ENCODE measurements around the gene CARD10. TPM values are rescaled to one million over a fixed set of nuclear protein-coding genes. Genes with fewer than 3 reads are reported as not detected.
A peak's percentile ranks its signal among the peaks of the same experiment; 100 is the strongest.

CARD10 gene
- total RNA-seq, 4 donors from 2014 or later = 4.0 to 14.0 (median 9.9) TPM

- H3K4me1 ChIP-seq = peaks cover 0 to 33% (median 7%) of the 10 kb centered on the region in 3 donors
- no peaks in the 10 kb centered on the region for H3K36me3 ChIP-seq
- no peak for TF ChIP-seq POLR2AphosphoS5 (IDR thresholded peaks at IDR 0.05)
- no peak for TF ChIP-seq CTCF (IDR thresholded peaks at IDR 0.05)
- TF ChIP-seq POLR2A (IDR thresholded peaks at IDR 0.05) = no peak
- TF ChIP-seq EP300 (IDR thresholded peaks at IDR 0.05) = no peak
- H3K27me3 ChIP-seq = peaks cover 85% of the 10 kb centered on the region
- ATAC-seq = peak; percentile 51
- H3K9me3 ChIP-seq = no peaks in the 10 kb centered on the region
- peak overlapping the region in 3 of 4 donors; percentile 64 to 75 (median 71) for H3K27ac ChIP-seq
- H3K4me3 ChIP-seq = peak overlapping the region; percentile 3 to 45
- WGBS, 2 donors (ENCODE audit: low coverage in 1 of 2) = 59 to 69% methylated on average over 13 to 19 of the region's 39 CpGs
Measured at GRCh38 chr22:37484480-37485394, 34.5 kb downstream of the CARD10 start.

DNA sequence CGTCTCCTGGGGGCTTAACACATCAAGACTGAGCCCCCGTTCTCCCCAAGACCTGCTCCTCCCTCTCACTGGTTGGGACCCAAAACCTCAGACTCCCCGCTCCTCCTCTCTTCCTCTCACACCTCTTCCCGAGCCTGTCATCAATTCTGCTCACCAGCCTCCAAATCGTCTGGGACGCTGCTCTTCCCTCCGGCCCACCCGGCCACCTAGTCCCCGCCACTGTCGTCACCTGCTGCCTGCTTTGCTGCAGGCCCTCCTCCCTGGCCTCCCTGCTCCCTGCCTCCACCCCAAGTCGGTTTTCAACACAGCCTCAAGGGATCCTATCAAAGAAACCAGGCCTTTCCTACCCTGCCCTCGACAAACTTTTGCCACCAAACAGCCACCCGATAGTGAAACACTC lies 36.2 kb downstream of the CARD10 start:
- peaks cover 0 to 33% (median 7%) of the 10 kb centered on the region in 3 donors for H3K4me1 ChIP-seq
- no peak overlapping the region for H3K27ac ChIP-seq
- WGBS, 2 donors (ENCODE audit: low coverage in 1 of 2) = 58 to 70% methylated on average over 6 of the region's 13 CpGs
- H3K4me3 ChIP-seq = no peak overlapping the region
- TF ChIP-seq EP300 (IDR thresholded peaks at IDR 0.05) = no peak
- TF ChIP-seq POLR2AphosphoS5 (IDR thresholded peaks at IDR 0.05) = no peak
- no peak for TF ChIP-seq CTCF (IDR thresholded peaks at IDR 0.05)
- TF ChIP-seq POLR2A (IDR thresholded peaks at IDR 0.05) = no peak
- H3K27me3 ChIP-seq = peaks cover 85% of the 10 kb centered on the region
- no peaks in the 10 kb centered on the region for H3K9me3 ChIP-seq
- no peak for ATAC-seq
- peaks cover 0 to 1% of the 10 kb centered on the region in 2 donors for H3K36me3 ChIP-seq

DNA sequence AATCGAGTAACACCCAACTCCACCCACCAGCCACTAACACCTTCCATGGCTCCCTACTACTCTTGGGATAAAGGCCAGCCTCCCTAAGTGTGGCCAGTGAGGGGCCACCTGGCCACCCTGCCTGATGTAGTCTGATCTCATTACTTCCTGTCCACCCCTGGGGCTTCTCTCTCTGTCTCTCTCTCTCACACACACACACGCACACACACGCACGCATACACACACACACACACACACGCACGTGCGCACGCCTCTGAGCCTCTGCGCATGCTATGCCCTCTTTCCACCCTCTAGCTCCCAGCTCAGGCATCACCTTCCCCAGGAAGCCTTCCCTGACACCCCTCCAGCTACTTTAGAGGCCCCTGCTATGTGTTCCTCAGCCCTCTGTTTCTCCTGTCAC lies 37.0 kb downstream of the CARD10 start:
- 70 to 83% methylated on average over 2 to 9 of the region's 9 CpGs for WGBS, 2 donors (ENCODE audit: low coverage in 1 of 2)
- Histone ChIP-seq H3K9me3 (no peaks in the 10 kb centered on the region), H3K27ac (no peak overlapping the region), H3K4me1 (peaks cover 0 to 33% (median 7%) of the 10 kb centered on the region in 3 donors), H3K36me3 (peaks cover 0 to 7% of the 10 kb centered on the region in 2 donors), H3K27me3 (peaks cover 89% of the 10 kb centered on the region), H3K4me3 (no peak overlapping the region)
- ATAC-seq = no peak
- no peak for TF ChIP-seq POLR2A (IDR thresholded peaks at IDR 0.05)
- no peak for TF ChIP-seq CTCF (IDR thresholded peaks at IDR 0.05)
- no peak for TF ChIP-seq POLR2AphosphoS5 (IDR thresholded peaks at IDR 0.05)
- no peak for TF ChIP-seq EP300 (IDR thresholded peaks at IDR 0.05)

DNA sequence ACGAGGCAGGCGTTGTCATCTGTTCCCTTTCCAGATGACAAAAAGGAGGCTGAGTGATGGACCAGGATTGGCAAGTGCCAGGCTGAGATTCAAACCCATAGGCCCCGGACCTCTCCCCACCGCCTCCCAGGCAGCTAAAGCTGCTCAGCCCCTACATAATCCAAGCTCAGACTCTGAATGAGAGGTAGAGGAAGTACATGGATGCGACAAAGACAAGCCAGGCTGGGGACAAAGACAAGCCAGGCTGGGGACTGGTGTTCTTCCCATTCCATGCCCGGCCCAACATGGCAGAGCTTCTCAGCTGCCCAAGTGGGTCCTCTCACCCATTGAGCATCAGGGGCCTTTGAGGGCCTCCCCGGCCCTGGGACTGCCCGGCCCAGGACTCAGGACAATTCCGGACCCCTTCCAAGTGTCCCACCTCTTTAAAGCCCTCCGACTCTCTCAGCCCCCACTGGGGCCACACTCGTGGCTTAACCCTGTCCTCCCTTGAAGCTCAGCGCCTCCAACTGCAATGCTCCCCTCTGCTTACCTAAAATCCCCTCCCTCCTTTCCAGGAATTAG lies 37.8 kb downstream of the CARD10 start:
- WGBS, 2 donors (ENCODE audit: low coverage in 1 of 2) = 62 to 81% methylated on average over 3 to 6 of the region's 12 CpGs
- TF ChIP-seq CTCF (IDR thresholded peaks at IDR 0.05) (no peak), EP300 (IDR thresholded peaks at IDR 0.05) (no peak), POLR2A (IDR thresholded peaks at IDR 0.05) (no peak), POLR2AphosphoS5 (IDR thresholded peaks at IDR 0.05) (no peak)
- peaks cover 0 to 7% of the 10 kb centered on the region in 2 donors for H3K36me3 ChIP-seq
- H3K27me3 ChIP-seq = peaks cover 89% of the 10 kb centered on the region
- H3K27ac ChIP-seq = no peak overlapping the region
- no peak overlapping the region for H3K4me3 ChIP-seq
- peaks cover 0 to 25% (median 4%) of the 10 kb centered on the region in 3 donors for H3K4me1 ChIP-seq
- no peaks in the 10 kb centered on the region for H3K9me3 ChIP-seq
- no peak for ATAC-seq
